GM19240 (cell line): ENCODE measurements around the gene ERI3.

Experiments used
- DNase-seq: peaks from one replicate; pipeline ENCODE4 v3.0.0; 2011; ENCODE audit warnings: low spot score; ENCODE audit not compliant: insufficient read length

Gene ERI3

GRCh38 chr1:44237721-44238457 lies 117.2 kb downstream of the ERI3 start:
- peak; percentile 58 for DNase-seq

- DNase-seq = no peak
Observed at GRCh38 chr1:44236490-44237272, 118.4 kb downstream of the ERI3 start.

GRCh38 chr1:44235808-44236207 lies 119.2 kb downstream of the ERI3 start:
- DNase-seq = no peak

- no peak for DNase-seq
Observed at GRCh38 chr1:44233593-44233992, 121.5 kb downstream of the ERI3 start.

- no peak for DNase-seq
Observed at GRCh38 chr1:44230796-44231195, 124.3 kb downstream of the ERI3 start.

GRCh38 chr1:44229435-44230167 lies 125.5 kb downstream of the ERI3 start:
- DNase-seq = no peak

GRCh38 chr1:44228218-44228617 lies 126.8 kb downstream of the ERI3 start:
- DNase-seq = no peak

GRCh38 chr1:44227211-44227610 lies 127.8 kb downstream of the ERI3 start:
- DNase-seq = no peak

GRCh38 chr1:44225761-44226160 lies 129.3 kb downstream of the ERI3 start:
- DNase-seq = no peak

GRCh38 chr1:44223187-44223610 lies 131.9 kb downstream of the ERI3 start:
- DNase-seq = no peak

GRCh38 chr1:44222397-44223186 lies 132.5 kb downstream of the ERI3 start:
- no peak for DNase-seq

GRCh38 chr1:44221769-44222168 lies 133.3 kb downstream of the ERI3 start:
- no peak for DNase-seq

GRCh38 chr1:44220755-44221154 lies 134.3 kb downstream of the ERI3 start:
- no peak for DNase-seq

- no peak for DNase-seq
Observed at GRCh38 chr1:44220001-44220751, 134.9 kb downstream of the ERI3 start.

GRCh38 chr1:44219301-44219626 lies 135.8 kb downstream of the ERI3 start:
- no peak for DNase-seq

GRCh38 chr1:44218503-44219300 lies 136.4 kb downstream of the ERI3 start:
- no peak for DNase-seq

GRCh38 chr1:44217809-44218410 lies 137.1 kb downstream of the ERI3 start:
- peak; percentile 56 for DNase-seq

- DNase-seq = peak; percentile 38
Observed at GRCh38 chr1:44213222-44214112, 141.6 kb downstream of the ERI3 start, which contains the start of gene DMAP1. DMAP1 (plus strand) TSS chr1:44213471; CDS start chr1:44213754, 283 bp downstream.
